Kidney capillary endothelial cell (primary cell): ENCODE measurements around the gene PICK1.
"Not testable (repeated sequence)": the region's sequence is repeated elsewhere in the genome, so short reads cannot be mapped to it uniquely, and the experiment has no call there.

Experiments used
- DNase-seq: peaks from one replicate; pipeline ENCODE4 v3.0.0-alpha.2; 2018; ENCODE audit warnings: low spot score

The PICK1 gene

GRCh38 chr22:38075105-38075825 lies 18.1 kb downstream of the PICK1 start:
- no peak for DNase-seq

GRCh38 chr22:38075961-38076360 lies 18.8 kb downstream of the PICK1 start:
- no peak for DNase-seq

GRCh38 chr22:38077096-38077495 lies 19.9 kb downstream of the PICK1 start:
- DNase-seq: no peak

GRCh38 chr22:38077595-38077994 lies 20.4 kb downstream of the PICK1 start:
- no peak for DNase-seq

GRCh38 chr22:38078046-38078840 lies 21.0 kb downstream of the PICK1 start:
- DNase-seq: no peak

- DNase-seq: not testable (repeated sequence)
Observed at GRCh38 chr22:38079208-38079607, 22.0 kb downstream of the PICK1 start.

- no peak for DNase-seq
Observed at GRCh38 chr22:38079804-38080203, 22.6 kb downstream of the PICK1 start.

GRCh38 chr22:38080474-38080849 lies 23.3 kb downstream of the PICK1 start:
- DNase-seq: no peak

GRCh38 chr22:38080850-38081635 lies 23.8 kb downstream of the PICK1 start:
- DNase-seq: peak; percentile 57

- DNase-seq: no peak
Observed at GRCh38 chr22:38081636-38081940, 24.4 kb downstream of the PICK1 start.

- DNase-seq: no peak
Observed at GRCh38 chr22:38081941-38082828, 25.0 kb downstream of the PICK1 start.

- DNase-seq: no peak
Observed at GRCh38 chr22:38082986-38083710, 25.9 kb downstream of the PICK1 start.

GRCh38 chr22:38083931-38084631 lies 26.9 kb downstream of the PICK1 start, which contains the start of gene SLC16A8:
SLC16A8 (minus strand) TSS chr22:38084184; CDS start chr22:38082873, 1,311 bp downstream.
- no peak for DNase-seq

- no peak for DNase-seq
Observed at GRCh38 chr22:38085056-38085455, 27.9 kb downstream of the PICK1 start.

GRCh38 chr22:38085501-38085900 lies 28.3 kb downstream of the PICK1 start:
- DNase-seq: no peak

- no peak for DNase-seq
Observed at GRCh38 chr22:38086001-38086845, 29.0 kb downstream of the PICK1 start.

- DNase-seq: no peak
Observed at GRCh38 chr22:38086942-38087341, 29.7 kb downstream of the PICK1 start.

GRCh38 chr22:38087855-38088254 lies 30.7 kb downstream of the PICK1 start:
- DNase-seq: no peak
